ENCODE data around the gene GTSF1L.

Gene GTSF1L

GRCh38 chr20:43716757-43717615 lies 9.8 kb downstream of the GTSF1L start:
- no peak for DNase-seq

- no peak for DNase-seq
Observed at GRCh38 chr20:43716123-43716522, 10.7 kb downstream of the GTSF1L start.

GRCh38 chr20:43715511-43715910 lies 11.3 kb downstream of the GTSF1L start:
- no peak for DNase-seq

- no peak for DNase-seq
Observed at GRCh38 chr20:43715044-43715443, 11.8 kb downstream of the GTSF1L start.

GRCh38 chr20:43711098-43711654 lies 15.6 kb downstream of the GTSF1L start:
- no peak for DNase-seq

- no peak for DNase-seq
Observed at GRCh38 chr20:43710370-43711044, 16.3 kb downstream of the GTSF1L start.

GRCh38 chr20:43702502-43702901 lies 24.3 kb downstream of the GTSF1L start:
- DNase-seq = no peak

- no peak for DNase-seq
Observed at GRCh38 chr20:43700627-43701026, 26.2 kb downstream of the GTSF1L start.

GRCh38 chr20:43699941-43700565 lies 26.7 kb downstream of the GTSF1L start:
- no peak for DNase-seq

- no peak for DNase-seq
Observed at GRCh38 chr20:43695571-43695970, 31.2 kb downstream of the GTSF1L start.

- no peak for DNase-seq
Observed at GRCh38 chr20:43694763-43695162, 32.0 kb downstream of the GTSF1L start.

GRCh38 chr20:43691928-43692524 lies 34.8 kb downstream of the GTSF1L start:
- peak in 16 of 56 donors; percentile 0 to 46 (median 6) for DNase-seq

- DNase-seq = no peak
Observed at GRCh38 chr20:43690943-43691598, 35.7 kb downstream of the GTSF1L start.

GRCh38 chr20:43689165-43689564 lies 37.6 kb downstream of the GTSF1L start:
- no peak for DNase-seq

- DNase-seq = no peak
Observed at GRCh38 chr20:43686820-43687219, 40.0 kb downstream of the GTSF1L start.

- DNase-seq = no peak
Observed at GRCh38 chr20:43682446-43682845, 44.4 kb downstream of the GTSF1L start.

GRCh38 chr20:43681991-43682410 lies 44.8 kb downstream of the GTSF1L start:
- DNase-seq = no peak

GRCh38 chr20:43681468-43681942 lies 45.3 kb downstream of the GTSF1L start:
- DNase-seq = peak in 2 of 56 donors; percentile 2 to 9

- no peak for DNase-seq
Observed at GRCh38 chr20:43680981-43681380, 45.8 kb downstream of the GTSF1L start.

- no peak for DNase-seq
Observed at GRCh38 chr20:43676368-43676767, 50.4 kb downstream of the GTSF1L start.
